GM12892 (cell line): Measurements from ENCODE around the gene CDH16.

Source experiments
- DNase-seq: peaks from one replicate; pipeline ENCODE4 v3.0.0; 2011; ENCODE audit not compliant: insufficient read length
- FAIRE-seq: peaks from 2 replicates; lab custom pipeline; 2011; peaks lifted over from hg19 to GRCh38; lab: Jason Lieb, UNC
- POLR2A ChIP-seq: IDR thresholded peaks from 2 replicates; pipeline ENCODE4 v1.6.1; 2011; ENCODE audit warnings: low read depth, low read length, control low read depth
- POLR2AphosphoS5 ChIP-seq: IDR thresholded peaks from 2 replicates; pipeline ENCODE4 v1.6.1; 2011; ENCODE audit warnings: low read depth, low read length, control low read depth
- TAF1 ChIP-seq: IDR thresholded peaks from 2 replicates; pipeline ENCODE4 v1.6.1; 2011; ENCODE audit warnings: low read depth, mild to moderate bottlenecking, control low read depth, low read length, borderline replicate concordance

The CDH16 gene

GRCh38 chr16:66924527-66925321 is 6.0 kb upstream of the CDH16 start:
- TF ChIP-seq TAF1 (no peak), POLR2A (no peak), POLR2AphosphoS5 (no peak)
- FAIRE-seq (no peak), DNase-seq (peak; percentile 66)

- no peak for DNase-seq
- FAIRE-seq = no peak
- TF ChIP-seq TAF1 (no peak), POLR2AphosphoS5 (no peak), POLR2A (no peak)
These were observed 5.2 kb upstream of the CDH16 start for GRCh38 chr16:66923866-66924265.

- FAIRE-seq (no peak), DNase-seq (no peak)
- TF ChIP-seq TAF1 (no peak), POLR2AphosphoS5 (no peak)
These were observed 4.6 kb upstream of the CDH16 start for GRCh38 chr16:66923247-66923731.

- DNase-seq (no peak), FAIRE-seq (no peak)
- TF ChIP-seq POLR2AphosphoS5 (no peak), TAF1 (no peak), POLR2A (no peak)
These were observed 3.2 kb upstream of the CDH16 start for GRCh38 chr16:66921729-66922450.

GRCh38 chr16:66920924-66921680 is 2.4 kb upstream of the CDH16 start:
- no peak for TF ChIP-seq TAF1
- TF ChIP-seq POLR2A = no peak
- TF ChIP-seq POLR2AphosphoS5 = no peak
- no peak for FAIRE-seq
- DNase-seq = no peak

GRCh38 chr16:66920299-66920590 is 1.6 kb upstream of the CDH16 start:
- TF ChIP-seq TAF1 (no peak), POLR2A (no peak)
- no peak for FAIRE-seq
- no peak for DNase-seq

GRCh38 chr16:66919569-66920298 is 1.0 kb upstream of the CDH16 start:
- TF ChIP-seq POLR2AphosphoS5 (no peak), TAF1 (no peak), POLR2A (no peak)
- DNase-seq (no peak), FAIRE-seq (no peak)

GRCh38 chr16:66918355-66918754 is 330 bp downstream of the CDH16 start:
- FAIRE-seq = no peak
- TF ChIP-seq TAF1 (no peak), POLR2A (no peak), POLR2AphosphoS5 (no peak)
- DNase-seq = no peak

GRCh38 chr16:66917741-66918140 is 944 bp downstream of the CDH16 start:
- DNase-seq = no peak
- no peak for FAIRE-seq
- TF ChIP-seq POLR2A (no peak), TAF1 (no peak), POLR2AphosphoS5 (no peak)

- FAIRE-seq (no peak), DNase-seq (no peak)
- no peak for TF ChIP-seq POLR2A
- TF ChIP-seq POLR2AphosphoS5 = no peak
- no peak for TF ChIP-seq TAF1
These were observed 2.2 kb downstream of the CDH16 start for GRCh38 chr16:66916518-66916917.

GRCh38 chr16:66915041-66915440 is 3.6 kb downstream of the CDH16 start:
- no peak for TF ChIP-seq POLR2AphosphoS5
- no peak for TF ChIP-seq TAF1
- no peak for TF ChIP-seq POLR2A
- DNase-seq = no peak
- no peak for FAIRE-seq
